Tibial nerve (tissue), 4 donors: ENCODE data around the gene CDHR4. TPM values are rescaled to one million over a fixed set of nuclear protein-coding genes. Genes with fewer than 3 reads are reported as not detected.
A peak's percentile ranks its signal among the peaks of the same experiment; 100 is the strongest.

ENCODE experiments used
- DNase-seq, 2 donors: peaks; one replicate each; pipeline ENCODE4 v3.0.0-alpha.2; 2019; ENCODE audit warnings: low spot score in 2 of 2
- H3K27ac ChIP-seq, 4 donors: fragments of 200-600 bp; sonication (generic) in 3 of 4; one replicate each; pipeline ENCODE4 v1.5.1; 2017 to 2019; ENCODE audit warnings: mild to moderate bottlenecking in 1 of 4
- H3K27me3 ChIP-seq, 2 donors: fragments of 200-600 bp; sonication (generic) in 1 of 2; one replicate each; pipeline versions ENCODE4 v1.5.1 to v1.6.0; 2017 to 2019
- H3K36me3 ChIP-seq, 3 donors: fragments of 200-600 bp; sonication (generic); one replicate each; pipeline ENCODE4 v1.5.1; 2018 to 2019
- H3K4me1 ChIP-seq, 4 donors: fragments of 200-600 bp; sonication (generic) in 3 of 4; one replicate each; pipeline ENCODE4 v1.5.1; 2017 to 2019
- H3K4me3 ChIP-seq, 4 donors: fragments of 200-600 bp; sonication (generic) in 3 of 4; one replicate each; pipeline ENCODE4 v1.5.1; 2017 to 2019; ENCODE audit warnings: mild to moderate bottlenecking in 1 of 4, moderate library complexity in 1 of 4
- H3K9me3 ChIP-seq, 4 donors: fragments of 200-600 bp; sonication (generic) in 3 of 4; one replicate each; pipeline ENCODE4 v1.5.1; 2017 to 2019
- EP300 ChIP-seq, 2 donors: sonication (generic); formaldehyde crosslinking; IDR thresholded peaks; one replicate each; pipeline ENCODE4 v1.6.1; 2017; ENCODE audit warnings: antibody characterized with exemption in 2 of 2, mild to moderate bottlenecking in 1 of 2
- POLR2A ChIP-seq, 2 donors: fragments of 450-650 bp; IDR thresholded peaks; one replicate each; pipeline ENCODE4 v1.6.1; 2017; ENCODE audit warnings: antibody characterized with exemption in 2 of 2, mild to moderate bottlenecking in 2 of 2, moderate library complexity in 2 of 2
- WGBS, 2 donors: methylation state at CpG; one replicate each; pipeline ENCODE4 v1.1.5; 2018; 5-methylcytosine and 5-hydroxymethylcytosine counted together
- total RNA-seq, 4 donors: library from RNA; depleted of rRNA; stranded (reverse); fragments of >200 nt; gene quantifications; one replicate each; pipeline ENCODE4 v1.1.0, GENCODE V29; 2016
- TF ChIP-seq, protein P1 (sequence below), 5 experiments: fragments of 200-600 bp in 3 of 5; fragments of 450-650 bp in 2 of 5; sonication (generic) in 3 of 5; IDR thresholded peaks; one replicate each; pipeline ENCODE4 v1.5.1; 2016 to 2019; ENCODE audit warnings: antibody characterized with exemption in 5 of 5, mild to moderate bottlenecking in 3 of 5, moderate library complexity in 2 of 5

CDHR4 gene, protein sequence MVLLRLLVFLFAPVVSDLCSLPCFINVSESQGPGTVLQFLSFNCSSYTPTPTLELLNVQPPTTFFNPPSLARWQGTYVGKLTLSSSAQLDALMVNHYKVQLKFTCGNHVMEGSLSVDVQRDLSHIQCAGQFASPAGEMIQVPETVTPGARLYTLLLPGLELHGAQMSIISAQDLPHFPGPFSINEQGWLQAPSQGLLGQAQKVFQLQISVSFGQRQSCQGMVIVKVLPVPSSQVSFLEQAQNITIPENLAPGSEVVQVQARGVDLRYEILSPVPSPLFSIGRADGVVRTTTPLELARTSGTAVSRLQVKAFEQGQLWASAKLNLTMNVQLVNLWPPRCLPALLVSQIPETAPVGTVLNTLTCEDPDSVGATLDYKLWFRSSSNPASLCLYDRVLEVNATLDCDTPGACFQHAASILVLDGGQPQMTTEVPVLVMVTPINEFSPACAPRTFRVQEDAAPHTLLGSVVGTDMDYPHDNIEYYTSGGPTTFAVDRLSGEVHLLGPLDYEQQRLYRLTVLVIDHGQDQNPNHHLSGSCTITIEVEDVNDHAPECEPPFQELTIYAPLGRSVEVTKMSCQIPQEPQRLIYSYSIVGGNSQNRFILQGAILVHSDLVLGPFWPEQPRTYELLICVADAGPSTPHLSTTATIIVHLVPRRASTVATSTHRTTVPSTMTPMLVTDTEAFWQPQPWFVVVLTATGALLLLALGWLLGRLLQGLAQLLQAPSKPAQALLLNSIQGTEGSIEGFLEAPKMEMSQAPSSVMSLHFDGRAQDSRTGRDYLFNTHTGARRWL
- 1 to 10 TPM in 2 of 4 donors, not detected in 2; 1.3 to 1.4 TPM for total RNA-seq

DNA sequence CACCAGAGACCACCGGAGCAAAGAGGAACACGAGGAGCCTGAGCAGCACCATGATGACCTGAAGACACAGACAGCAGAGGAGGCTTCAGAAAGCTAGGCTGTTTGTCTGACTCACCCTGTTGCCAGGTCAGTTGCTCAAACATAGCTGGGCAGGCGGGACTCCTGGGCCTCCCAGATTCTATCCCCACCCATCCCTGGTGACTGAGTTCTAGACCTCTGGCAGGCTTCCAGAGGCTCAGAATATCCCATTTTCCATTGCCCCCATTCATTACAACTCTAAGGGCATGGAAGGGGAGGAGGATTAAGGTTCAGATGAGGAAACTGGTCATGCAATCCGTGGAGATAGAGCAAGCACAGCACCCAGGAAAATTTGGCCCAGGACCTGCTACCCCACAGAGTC, at the start of gene CDHR4:
Gene CDHR4, minus strand, starts transcription at position 113 of the 400 bp plus-strand sequence. Its CDS starts 61 bp downstream, at position 52.
- peaks cover 0 to 34% (median 12%) of the 10 kb centered on the region in 4 donors for H3K4me1 ChIP-seq
- H3K27me3 ChIP-seq: no peaks in the 10 kb centered on the region
- H3K9me3 ChIP-seq: no peaks in the 10 kb centered on the region
- peak in 1 of 2 donors; percentile 38 for TF ChIP-seq EP300 (IDR thresholded peaks at IDR 0.05)
- TF ChIP-seq POLR2A (IDR thresholded peaks at IDR 0.05): no peak
- DNase-seq: peak; percentile 30 to 65
- no peaks in the 10 kb centered on the region for H3K36me3 ChIP-seq
- WGBS, 2 donors: 46 to 54% methylated on average over 4 of the region's 4 CpGs
- H3K4me3 ChIP-seq: no peak within 1 kb of the TSS
- peak within 1 kb of the TSS in 2 of 4 donors; percentile 46 to 67 for H3K27ac ChIP-seq

DNA sequence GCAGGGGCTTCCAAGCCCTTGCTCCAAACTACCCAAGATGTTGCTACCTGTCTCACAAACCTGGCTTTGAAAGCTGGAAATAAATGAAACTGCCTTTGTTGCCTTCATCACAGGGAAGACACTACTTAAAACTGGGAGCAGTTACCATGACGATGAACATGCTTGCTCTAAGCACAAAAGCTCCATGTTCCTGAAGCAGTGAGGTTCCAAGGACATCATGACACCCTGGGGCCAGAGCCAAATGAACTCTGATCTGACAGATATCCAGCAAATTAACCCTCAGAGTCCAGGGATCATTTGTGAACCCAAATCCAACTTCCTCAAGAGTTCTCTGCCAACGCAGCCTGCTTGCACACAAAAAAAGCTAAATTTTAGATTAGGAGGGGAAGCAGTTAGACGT, 46.0 kb upstream of the CDHR4 start:
- Histone ChIP-seq H3K27ac (no peak overlapping the region), H3K4me3 (no peak overlapping the region), H3K9me3 (no peaks in the 10 kb centered on the region), H3K4me1 (peaks cover 0 to 6% (median 0%) of the 10 kb centered on the region in 4 donors), H3K27me3 (no peaks in the 10 kb centered on the region), H3K36me3 (peaks cover 0 to 7% (median 0%) of the 10 kb centered on the region in 3 donors)
- TF ChIP-seq POLR2A (IDR thresholded peaks at IDR 0.05) (no peak), EP300 (IDR thresholded peaks at IDR 0.05) (no peak)
- TF ChIP-seq, protein P1, sequence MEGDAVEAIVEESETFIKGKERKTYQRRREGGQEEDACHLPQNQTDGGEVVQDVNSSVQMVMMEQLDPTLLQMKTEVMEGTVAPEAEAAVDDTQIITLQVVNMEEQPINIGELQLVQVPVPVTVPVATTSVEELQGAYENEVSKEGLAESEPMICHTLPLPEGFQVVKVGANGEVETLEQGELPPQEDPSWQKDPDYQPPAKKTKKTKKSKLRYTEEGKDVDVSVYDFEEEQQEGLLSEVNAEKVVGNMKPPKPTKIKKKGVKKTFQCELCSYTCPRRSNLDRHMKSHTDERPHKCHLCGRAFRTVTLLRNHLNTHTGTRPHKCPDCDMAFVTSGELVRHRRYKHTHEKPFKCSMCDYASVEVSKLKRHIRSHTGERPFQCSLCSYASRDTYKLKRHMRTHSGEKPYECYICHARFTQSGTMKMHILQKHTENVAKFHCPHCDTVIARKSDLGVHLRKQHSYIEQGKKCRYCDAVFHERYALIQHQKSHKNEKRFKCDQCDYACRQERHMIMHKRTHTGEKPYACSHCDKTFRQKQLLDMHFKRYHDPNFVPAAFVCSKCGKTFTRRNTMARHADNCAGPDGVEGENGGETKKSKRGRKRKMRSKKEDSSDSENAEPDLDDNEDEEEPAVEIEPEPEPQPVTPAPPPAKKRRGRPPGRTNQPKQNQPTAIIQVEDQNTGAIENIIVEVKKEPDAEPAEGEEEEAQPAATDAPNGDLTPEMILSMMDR (IDR thresholded peaks at IDR 0.05): no peak
- WGBS, 2 donors: 82 to 93% methylated on average over 3 of the region's 3 CpGs
- DNase-seq: no peak

DNA sequence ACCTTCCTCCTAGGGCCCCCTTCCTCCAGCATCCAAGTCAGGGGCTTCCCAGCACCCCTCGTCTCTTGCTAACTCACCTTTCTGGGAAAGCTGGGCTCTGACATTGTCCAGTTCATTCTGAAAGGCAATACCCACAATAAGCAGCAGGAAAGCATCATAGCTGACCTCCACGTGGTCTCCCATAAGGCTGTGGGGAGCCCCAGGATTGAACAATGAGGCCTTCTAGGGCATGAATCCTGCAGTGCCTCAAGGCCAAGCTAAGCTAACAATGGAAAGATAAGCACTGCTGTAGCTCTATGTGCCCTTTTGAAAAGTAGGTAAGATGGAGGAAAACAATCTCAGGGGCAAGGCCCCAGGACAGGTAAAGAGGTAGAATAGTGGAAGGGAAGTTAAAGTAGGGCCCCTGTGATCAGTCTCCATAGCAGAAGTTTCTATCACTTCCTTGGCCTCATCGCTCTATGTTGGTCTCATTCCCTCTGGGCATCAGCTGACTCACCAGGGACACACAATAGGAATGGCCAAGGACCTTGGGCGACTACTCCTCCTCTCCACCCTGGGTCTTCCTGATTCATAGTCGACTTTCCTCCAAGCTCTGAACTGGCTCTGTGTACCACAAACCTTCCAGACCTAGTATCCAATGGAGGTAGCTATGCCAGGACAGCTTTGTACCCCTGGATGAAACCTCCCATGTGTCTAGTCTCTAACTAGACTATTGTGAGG, 45.0 kb upstream of the CDHR4 start:
- Histone ChIP-seq H3K4me1 (peaks cover 0 to 16% (median 0%) of the 10 kb centered on the region in 4 donors), H3K9me3 (no peaks in the 10 kb centered on the region), H3K36me3 (peaks cover 0 to 7% (median 0%) of the 10 kb centered on the region in 3 donors), H3K27ac (no peak overlapping the region), H3K4me3 (no peak overlapping the region), H3K27me3 (no peaks in the 10 kb centered on the region)
- DNase-seq: no peak
- WGBS, 2 donors: 75 to 76% methylated on average over 5 of the region's 5 CpGs
- TF ChIP-seq EP300 (IDR thresholded peaks at IDR 0.05) (no peak), POLR2A (IDR thresholded peaks at IDR 0.05) (no peak)
- TF ChIP-seq, protein P1 (IDR thresholded peaks at IDR 0.05): no peak

DNA sequence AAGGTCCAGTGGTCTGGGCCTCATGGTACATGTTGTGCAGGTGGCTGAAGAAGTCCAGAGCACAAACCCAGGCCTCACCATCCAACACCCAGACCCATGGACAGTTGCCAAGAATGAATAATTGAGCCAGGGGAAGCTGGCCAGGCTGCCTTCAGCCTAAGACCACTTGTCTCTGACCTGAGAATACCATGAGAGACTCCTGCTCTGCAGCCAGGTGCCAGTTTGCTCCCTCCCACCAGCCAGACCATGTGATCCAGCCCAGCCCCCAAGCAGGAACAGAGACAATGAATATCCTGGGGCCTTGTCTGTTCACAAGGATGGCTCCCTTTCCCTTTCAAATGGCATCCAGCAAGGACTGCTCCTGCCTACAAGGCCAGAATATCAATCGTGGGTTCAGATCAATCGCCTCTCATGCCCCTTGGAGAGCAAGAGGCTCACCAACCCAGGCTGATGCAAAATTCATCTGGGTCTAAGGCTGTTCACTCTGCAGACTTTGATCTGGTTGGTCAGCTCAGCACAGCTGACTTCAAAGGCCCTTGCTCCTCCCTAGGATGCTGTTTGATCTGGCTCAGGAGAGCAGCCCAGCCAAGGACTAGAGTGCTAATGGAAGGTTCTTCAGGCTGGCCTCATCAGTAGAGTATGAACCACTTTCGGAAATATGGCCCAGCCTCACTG, 43.3 kb upstream of the CDHR4 start:
- Histone ChIP-seq H3K27me3 (no peaks in the 10 kb centered on the region), H3K27ac (no peak overlapping the region), H3K4me3 (no peak overlapping the region), H3K9me3 (no peaks in the 10 kb centered on the region), H3K4me1 (peaks cover 0 to 27% (median 0%) of the 10 kb centered on the region in 4 donors), H3K36me3 (peaks cover 0 to 7% (median 0%) of the 10 kb centered on the region in 3 donors)
- DNase-seq: no peak
- 93 to 100% methylated on average over 3 of the region's 3 CpGs for WGBS, 2 donors
- TF ChIP-seq, protein P1 (IDR thresholded peaks at IDR 0.05): no peak
- TF ChIP-seq POLR2A (IDR thresholded peaks at IDR 0.05) (no peak), EP300 (IDR thresholded peaks at IDR 0.05) (no peak)

DNA sequence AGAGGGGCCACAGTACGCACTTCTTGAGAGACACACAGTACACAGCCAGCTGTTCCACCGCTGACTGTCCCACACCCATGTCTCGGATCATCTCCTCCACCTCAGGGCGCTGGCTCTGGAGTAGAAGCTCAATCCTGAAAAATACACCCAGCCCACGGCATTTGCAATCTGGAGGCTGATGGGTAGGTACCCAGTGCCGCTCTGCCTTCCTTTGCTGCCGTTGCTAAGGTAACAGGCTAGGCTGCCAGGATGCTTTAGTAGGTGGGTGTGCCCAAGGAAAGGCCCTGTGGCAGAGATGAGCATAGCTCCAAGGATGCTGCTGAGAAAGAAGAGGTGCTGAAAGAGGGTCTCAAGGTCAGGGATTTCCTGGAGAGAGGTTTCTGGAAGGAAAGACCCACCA, 42.1 kb upstream of the CDHR4 start:
- H3K4me1 ChIP-seq: peaks cover 0 to 27% (median 0%) of the 10 kb centered on the region in 4 donors
- no peak overlapping the region for H3K27ac ChIP-seq
- no peaks in the 10 kb centered on the region for H3K27me3 ChIP-seq
- H3K4me3 ChIP-seq: no peak overlapping the region
- TF ChIP-seq EP300 (IDR thresholded peaks at IDR 0.05) (no peak), POLR2A (IDR thresholded peaks at IDR 0.05) (no peak)
- TF ChIP-seq, protein P1 (IDR thresholded peaks at IDR 0.05): no peak
- no peaks in the 10 kb centered on the region for H3K9me3 ChIP-seq
- peaks cover 0 to 7% (median 0%) of the 10 kb centered on the region in 3 donors for H3K36me3 ChIP-seq
- WGBS, 2 donors: 90 to 92% methylated on average over 4 to 7 of the region's 7 CpGs
- no peak for DNase-seq
